SJCRH30 (cell line): Measurements from ENCODE around the gene MRTFA. TPM values are rescaled to one million over a fixed set of nuclear protein-coding genes. Genes with fewer than 3 reads are reported as not detected.
"Not testable (repeated sequence)": the region's sequence is repeated elsewhere in the genome, so short reads cannot be mapped to it uniquely, and the experiment has no call there.

ENCODE experiments used
- DNase-seq, 2 experiments: peaks; one replicate each; pipeline ENCODE4 v3.0.0-alpha.2; 2015 to 2020
- H3K27ac ChIP-seq: fragments of 250-450 bp; sonication (Bioruptor Pico); 2 replicates; pipeline ENCODE4 v1.5.1; 2020; ENCODE audit warnings: mild to moderate bottlenecking, moderate library complexity
- H3K27me3 ChIP-seq: fragments of 250-450 bp; sonication (Bioruptor Pico); 2 replicates; pipeline ENCODE4 v1.5.1; 2020; ENCODE audit warnings: mild to moderate bottlenecking, moderate library complexity
- H3K36me3 ChIP-seq: fragments of 250-450 bp; sonication (Bioruptor Pico); 2 replicates; pipeline ENCODE4 v1.5.1; 2020; ENCODE audit warnings: mild to moderate bottlenecking, moderate library complexity
- H3K4me1 ChIP-seq: fragments of 250-450 bp; sonication (Bioruptor Pico); 2 replicates; pipeline ENCODE4 v1.5.1; 2020; ENCODE audit warnings: mild to moderate bottlenecking, moderate library complexity
- H3K4me3 ChIP-seq: fragments of 250-450 bp; sonication (Bioruptor Pico); 2 replicates; pipeline ENCODE4 v1.5.1; 2020; ENCODE audit warnings: mild to moderate bottlenecking, moderate library complexity
- H3K9me3 ChIP-seq: fragments of 250-450 bp; sonication (Bioruptor Pico); replicated peaks from 2 replicates; pipeline ENCODE4 v1.5.1; 2020; ENCODE audit warnings: mild to moderate bottlenecking, moderate library complexity
- total RNA-seq: library from RNA; depleted of rRNA; stranded (reverse); fragments of >200 nt; shearing (Covaris generic); gene quantifications from 2 replicates; pipeline ENCODE4 v1.2.3, GENCODE V29; 2014; rRNA removed

MRTFA gene
- total RNA-seq, 1 experiment from 2014 or later = 12.3 TPM

GRCh38 chr22:40381461-40381860, 255.1 kb downstream of the MRTFA start:
- Histone ChIP-seq H3K9me3 (no peaks in the 10 kb centered on the region), H3K4me3 (no peak overlapping the region), H3K27ac (no peak overlapping the region), H3K4me1 (no peaks in the 10 kb centered on the region), H3K27me3 (no peaks in the 10 kb centered on the region), H3K36me3 (peaks cover 2% of the 10 kb centered on the region; the same call in 1 of the 2 replicates)
- DNase-seq = no peak

GRCh38 chr22:40378448-40378847, 258.1 kb downstream of the MRTFA start:
- not testable (repeated sequence) for H3K4me3 ChIP-seq, DNase-seq

DNA sequence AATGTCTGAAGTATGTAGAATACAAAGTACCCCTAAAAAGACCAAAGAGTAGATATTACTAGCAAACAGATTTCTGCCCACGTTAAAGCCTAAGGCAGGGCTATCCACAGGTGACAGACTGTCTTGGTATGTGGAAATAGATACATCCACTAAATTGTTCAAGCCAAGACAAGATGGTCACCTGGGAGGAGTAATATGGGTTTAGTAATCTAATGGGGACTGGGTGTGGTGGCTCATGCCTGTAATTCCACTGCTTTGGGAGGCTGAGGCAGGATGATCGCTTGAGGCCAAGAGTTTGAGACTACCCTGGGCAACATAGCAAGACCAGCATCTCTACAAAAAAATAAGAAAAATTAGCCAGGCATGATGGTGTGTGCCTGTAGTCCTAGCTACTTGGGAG, 258.6 kb downstream of the MRTFA start:
- Histone ChIP-seq H3K27ac (no peak overlapping the region), H3K9me3 (no peaks in the 10 kb centered on the region), H3K4me3 (no peak overlapping the region), H3K27me3 (no peaks in the 10 kb centered on the region), H3K36me3 (peaks cover 2% of the 10 kb centered on the region; the same call in 1 of the 2 replicates), H3K4me1 (no peaks in the 10 kb centered on the region)
- DNase-seq = no peak

More at GRCh38 chr22:40378448-40378847, 258.1 kb downstream of the MRTFA start:
- not testable (repeated sequence) for H3K27me3 ChIP-seq, H3K36me3 ChIP-seq, H3K27ac ChIP-seq, H3K9me3 ChIP-seq, H3K4me1 ChIP-seq

DNA sequence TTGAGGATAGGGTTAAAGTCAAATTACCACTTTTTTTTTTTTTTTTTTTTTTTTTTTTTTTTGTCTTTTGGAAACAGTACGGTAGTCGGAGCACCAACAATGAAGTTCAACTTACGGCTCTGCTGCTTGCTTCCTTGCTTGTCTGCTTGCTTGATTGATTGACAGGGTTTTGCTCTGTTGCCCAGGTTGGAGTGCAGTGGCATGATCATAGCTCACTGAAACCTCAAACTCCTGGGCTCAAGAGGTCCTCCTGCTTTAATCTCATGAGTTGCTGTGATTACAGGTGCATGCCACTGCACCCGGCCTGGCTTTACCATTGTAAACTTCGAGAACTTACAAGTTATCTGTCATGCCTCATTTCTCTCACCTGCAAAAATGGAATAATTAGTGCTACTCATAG, 260.4 kb downstream of the MRTFA start:
- H3K27ac ChIP-seq = no peak overlapping the region
- H3K9me3 ChIP-seq = no peaks in the 10 kb centered on the region
- no peaks in the 10 kb centered on the region for H3K27me3 ChIP-seq
- H3K4me1 ChIP-seq = no peaks in the 10 kb centered on the region
- H3K36me3 ChIP-seq = peaks cover 2% of the 10 kb centered on the region; the same call in 1 of the 2 replicates
- DNase-seq = no peak
- H3K4me3 ChIP-seq = no peak overlapping the region

GRCh38 chr22:40374567-40374966, 262.0 kb downstream of the MRTFA start:
- H3K36me3 ChIP-seq = no peaks in the 10 kb centered on the region

GRCh38 chr22:40368836-40369235, 267.7 kb downstream of the MRTFA start:
- H3K36me3 ChIP-seq = peaks cover 39% of the 10 kb centered on the region
- no peak overlapping the region for H3K27ac ChIP-seq

More at GRCh38 chr22:40374567-40374966, 262.0 kb downstream of the MRTFA start:
- Histone ChIP-seq H3K4me1 (no peaks in the 10 kb centered on the region), H3K4me3 (no peak overlapping the region), H3K27me3 (no peaks in the 10 kb centered on the region), H3K9me3 (no peaks in the 10 kb centered on the region), H3K27ac (no peak overlapping the region)
- no peak for DNase-seq

GRCh38 chr22:40368016-40368415, 268.5 kb downstream of the MRTFA start:
- no peak overlapping the region for H3K27ac ChIP-seq
- no peak overlapping the region for H3K4me3 ChIP-seq
- H3K36me3 ChIP-seq = peaks cover 46% of the 10 kb centered on the region
- no peaks in the 10 kb centered on the region for H3K27me3 ChIP-seq
- peak in 1 of 2 experiments; percentile 14 for DNase-seq
- no peaks in the 10 kb centered on the region for H3K9me3 ChIP-seq
- no peaks in the 10 kb centered on the region for H3K4me1 ChIP-seq

More at GRCh38 chr22:40368836-40369235, 267.7 kb downstream of the MRTFA start:
- no peaks in the 10 kb centered on the region for H3K27me3 ChIP-seq
- H3K4me3 ChIP-seq = no peak overlapping the region
- no peaks in the 10 kb centered on the region for H3K9me3 ChIP-seq
- DNase-seq = no peak
- H3K4me1 ChIP-seq = no peaks in the 10 kb centered on the region

- Histone ChIP-seq H3K27me3 (no peaks in the 10 kb centered on the region), H3K36me3 (peaks cover 52% of the 10 kb centered on the region), H3K27ac (no peak overlapping the region), H3K9me3 (no peaks in the 10 kb centered on the region), H3K4me3 (no peak overlapping the region), H3K4me1 (no peaks in the 10 kb centered on the region)
- DNase-seq = no peak
Observed at GRCh38 chr22:40367342-40367741, 269.2 kb downstream of the MRTFA start.

GRCh38 chr22:40366068-40366467, 270.5 kb downstream of the MRTFA start:
- Histone ChIP-seq H3K4me3 (no peak overlapping the region), H3K9me3 (no peaks in the 10 kb centered on the region), H3K27ac (no peak overlapping the region), H3K4me1 (no peaks in the 10 kb centered on the region), H3K27me3 (no peaks in the 10 kb centered on the region), H3K36me3 (peaks cover 65% of the 10 kb centered on the region)
- no peak for DNase-seq

DNA sequence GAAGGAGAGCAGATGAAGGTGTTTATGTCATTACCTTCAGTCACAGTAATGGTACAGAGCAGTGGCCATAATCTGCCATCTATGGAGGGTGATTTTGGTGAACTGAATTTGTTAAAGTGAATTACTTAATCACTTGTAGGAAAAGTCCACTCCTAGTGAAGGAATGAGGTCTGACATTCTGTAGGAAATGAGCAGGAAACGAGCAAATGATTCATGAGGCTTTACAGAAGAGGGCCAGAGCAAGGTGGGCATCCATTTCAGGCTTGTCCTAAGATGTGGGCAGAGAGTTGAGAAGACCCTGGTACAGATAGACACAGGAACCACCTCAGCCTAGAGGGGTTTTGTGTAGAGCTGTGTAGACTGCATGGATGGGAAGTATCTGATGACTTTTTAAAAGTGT, 272.1 kb downstream of the MRTFA start:
- Histone ChIP-seq H3K4me3 (no peak overlapping the region), H3K4me1 (no peaks in the 10 kb centered on the region), H3K36me3 (peaks cover 80% of the 10 kb centered on the region), H3K27ac (no peak overlapping the region), H3K27me3 (no peaks in the 10 kb centered on the region), H3K9me3 (no peaks in the 10 kb centered on the region)
- DNase-seq = no peak

- H3K36me3 ChIP-seq = peaks cover 86% of the 10 kb centered on the region
- H3K27me3 ChIP-seq = no peaks in the 10 kb centered on the region
- DNase-seq = no peak
- H3K27ac ChIP-seq = no peak overlapping the region
- H3K9me3 ChIP-seq = no peaks in the 10 kb centered on the region
- H3K4me3 ChIP-seq = no peak overlapping the region
- no peaks in the 10 kb centered on the region for H3K4me1 ChIP-seq
Observed at GRCh38 chr22:40363059-40363458, 273.5 kb downstream of the MRTFA start.

- Histone ChIP-seq H3K4me3 (no peak overlapping the region), H3K36me3 (peaks cover 78% of the 10 kb centered on the region), H3K27me3 (no peaks in the 10 kb centered on the region), H3K9me3 (no peaks in the 10 kb centered on the region), H3K27ac (no peak overlapping the region), H3K4me1 (no peaks in the 10 kb centered on the region)
- no peak for DNase-seq
Observed at GRCh38 chr22:40361100-40361499, 275.4 kb downstream of the MRTFA start.

Other genes with a start within 250 kb of the MRTFA start
- 11.2 and 12.0 TPM in 2 replicates for gene MCHR1, start 42.8 kb upstream of the MRTFA start, total RNA-seq
- 37.0 and 37.9 TPM in 2 replicates for gene SLC25A17, start 182.6 kb upstream of the MRTFA start, total RNA-seq
- 245 and 285 TPM in 2 replicates for gene ST13, start 219.9 kb upstream of the MRTFA start, total RNA-seq
- gene XPNPEP3, start 220.4 kb upstream of the MRTFA start, total RNA-seq = 17.3 and 18.2 TPM in 2 replicates
- not detected in 2 replicates for gene DNAJB7, start 225.4 kb upstream of the MRTFA start, total RNA-seq